Uterus (tissue), 2 donors: Measurements from ENCODE around the gene GPSM1.

Experiments used
- POLR2A ChIP-seq, 2 donors: fragments of 450-650 bp; IDR thresholded peaks; one replicate each; pipeline ENCODE4 v1.6.1; 2016; ENCODE audit warnings: antibody characterized with exemption in 2 of 2, mild to moderate bottlenecking in 1 of 2, moderate library complexity in 1 of 2
- TF ChIP-seq, protein P1 (sequence below), 4 experiments: fragments of 200-600 bp in 2 of 4; fragments of 450-650 bp in 2 of 4; sonication (generic) in 2 of 4; IDR thresholded peaks; one replicate each; pipeline ENCODE4 v1.5.1; 2016 to 2019; ENCODE audit warnings: antibody characterized with exemption in 4 of 4, mild to moderate bottlenecking in 2 of 4, moderate library complexity in 1 of 4

DNA sequence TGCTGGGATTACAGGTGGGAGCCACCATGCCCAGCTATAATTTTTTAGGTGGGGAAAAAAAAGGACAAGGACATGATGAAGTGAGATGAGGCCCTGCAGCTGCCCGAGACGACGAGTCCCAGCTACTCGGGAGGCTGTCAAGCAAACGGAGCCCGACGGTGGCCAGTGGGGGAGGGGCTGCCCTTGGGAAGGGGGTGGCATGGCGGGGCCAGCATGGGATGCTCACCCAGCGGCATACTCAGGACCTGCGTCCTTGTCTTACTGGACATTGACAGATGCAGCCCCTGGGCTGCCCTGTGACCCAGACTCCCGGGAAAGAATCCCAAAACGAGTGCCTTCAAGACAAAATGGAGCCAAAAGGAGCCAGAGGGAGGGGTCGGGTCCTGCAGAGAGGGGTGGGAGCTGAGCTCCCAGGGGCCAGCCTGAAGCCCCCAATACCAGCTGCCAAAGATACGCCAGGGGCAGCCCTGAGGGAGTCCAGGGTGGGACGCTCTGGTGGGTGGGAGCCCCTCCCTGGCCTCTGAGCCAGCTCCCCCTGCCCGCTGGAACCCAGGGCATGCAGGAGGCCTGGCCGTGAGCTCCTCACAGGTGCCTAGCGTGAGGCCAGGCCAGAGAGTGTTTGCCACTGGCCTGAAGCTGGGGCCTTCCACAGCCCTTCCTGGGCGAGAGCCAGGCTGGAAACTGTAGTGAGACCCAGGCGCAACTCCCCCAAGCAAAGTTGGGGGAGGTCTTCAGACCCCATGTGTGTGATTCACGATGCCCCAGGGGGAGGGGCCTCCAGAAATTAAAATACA, 39.2 kb upstream of the GPSM1 start:
- TF ChIP-seq POLR2A (IDR thresholded peaks at IDR 0.05), result no peak
- TF ChIP-seq, protein P1, sequence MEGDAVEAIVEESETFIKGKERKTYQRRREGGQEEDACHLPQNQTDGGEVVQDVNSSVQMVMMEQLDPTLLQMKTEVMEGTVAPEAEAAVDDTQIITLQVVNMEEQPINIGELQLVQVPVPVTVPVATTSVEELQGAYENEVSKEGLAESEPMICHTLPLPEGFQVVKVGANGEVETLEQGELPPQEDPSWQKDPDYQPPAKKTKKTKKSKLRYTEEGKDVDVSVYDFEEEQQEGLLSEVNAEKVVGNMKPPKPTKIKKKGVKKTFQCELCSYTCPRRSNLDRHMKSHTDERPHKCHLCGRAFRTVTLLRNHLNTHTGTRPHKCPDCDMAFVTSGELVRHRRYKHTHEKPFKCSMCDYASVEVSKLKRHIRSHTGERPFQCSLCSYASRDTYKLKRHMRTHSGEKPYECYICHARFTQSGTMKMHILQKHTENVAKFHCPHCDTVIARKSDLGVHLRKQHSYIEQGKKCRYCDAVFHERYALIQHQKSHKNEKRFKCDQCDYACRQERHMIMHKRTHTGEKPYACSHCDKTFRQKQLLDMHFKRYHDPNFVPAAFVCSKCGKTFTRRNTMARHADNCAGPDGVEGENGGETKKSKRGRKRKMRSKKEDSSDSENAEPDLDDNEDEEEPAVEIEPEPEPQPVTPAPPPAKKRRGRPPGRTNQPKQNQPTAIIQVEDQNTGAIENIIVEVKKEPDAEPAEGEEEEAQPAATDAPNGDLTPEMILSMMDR (IDR thresholded peaks at IDR 0.05), result no peak
